Skeletal muscle cell (primary cell): ENCODE data around the gene PDHX.

Experiments used
- DNase-seq: peaks from one replicate; pipeline ENCODE4 v3.0.0-alpha.2; 2010; ENCODE audit warnings: low read depth
- H3K4me3 ChIP-seq: 2 replicates; pipeline ENCODE4 v1.5.1; 2011; ENCODE audit warnings: low read depth, mild to moderate bottlenecking, control low read depth, low read length, moderate library complexity

The PDHX gene

GRCh38 chr11:34941688-34942087, 25.3 kb downstream of the PDHX start:
- DNase-seq, result no peak
- H3K4me3 ChIP-seq, result no peak overlapping the region

DNA sequence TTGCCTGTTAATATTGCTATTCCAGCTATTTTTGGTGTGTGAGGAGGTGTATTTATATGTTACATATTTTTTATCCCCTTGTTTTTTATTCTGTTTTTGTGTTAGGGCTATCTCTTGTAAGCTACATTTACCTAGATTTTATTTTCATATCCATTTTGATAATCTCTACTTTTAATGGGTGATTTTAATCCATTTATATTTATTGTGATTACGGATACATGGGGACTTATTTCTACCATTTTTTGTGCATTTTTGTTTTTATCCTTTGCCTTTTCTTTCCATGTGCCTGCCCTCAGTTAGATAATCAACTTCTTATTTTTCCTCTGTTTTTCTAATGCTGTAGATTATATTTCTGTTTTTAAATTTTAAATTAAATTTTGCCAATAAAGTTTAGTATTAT, 28.3 kb downstream of the PDHX start:
- DNase-seq, result no peak

DNA sequence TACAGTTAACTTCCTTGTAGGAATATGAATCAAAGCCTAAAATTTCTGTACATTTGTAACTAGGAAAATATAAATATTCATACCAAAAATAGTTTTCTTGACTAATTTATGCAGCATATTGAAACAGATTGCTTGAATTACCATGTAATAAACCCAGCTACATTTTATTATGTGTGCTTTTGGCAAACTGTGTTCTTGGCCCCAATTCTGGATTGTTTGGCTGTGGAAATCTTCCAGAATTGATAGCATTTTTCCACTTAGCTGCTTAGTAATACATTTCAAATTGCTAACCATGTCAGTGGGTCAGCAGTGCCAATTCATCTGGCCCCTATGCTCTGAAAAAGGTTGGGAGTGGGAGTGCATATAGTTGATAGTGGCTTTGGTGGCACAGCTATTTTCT, 32.3 kb downstream of the PDHX start:
- DNase-seq, result no peak
- H3K4me3 ChIP-seq, result no peak overlapping the region

More for the DNA sequence above, 28.3 kb downstream of the PDHX start:
- no peak overlapping the region for H3K4me3 ChIP-seq

DNA sequence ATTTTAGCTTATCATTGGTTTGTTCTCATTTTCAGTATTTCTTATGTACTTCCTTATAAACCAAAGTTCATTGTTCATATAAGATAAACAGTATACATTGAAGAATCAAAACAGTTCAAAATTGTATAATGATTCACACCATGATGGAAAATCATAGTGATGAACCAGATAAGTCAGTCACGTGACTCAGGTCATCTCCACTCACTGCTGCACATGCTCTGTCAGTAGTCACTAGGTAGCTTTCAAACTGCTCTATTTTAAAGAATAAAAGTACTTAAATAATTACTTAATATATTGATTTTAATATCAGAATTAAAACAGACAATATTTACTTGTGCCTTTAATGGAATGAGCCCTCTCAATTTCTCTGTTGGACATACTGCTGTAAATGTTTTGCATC, 37.5 kb downstream of the PDHX start:
- no peak for DNase-seq

DNA sequence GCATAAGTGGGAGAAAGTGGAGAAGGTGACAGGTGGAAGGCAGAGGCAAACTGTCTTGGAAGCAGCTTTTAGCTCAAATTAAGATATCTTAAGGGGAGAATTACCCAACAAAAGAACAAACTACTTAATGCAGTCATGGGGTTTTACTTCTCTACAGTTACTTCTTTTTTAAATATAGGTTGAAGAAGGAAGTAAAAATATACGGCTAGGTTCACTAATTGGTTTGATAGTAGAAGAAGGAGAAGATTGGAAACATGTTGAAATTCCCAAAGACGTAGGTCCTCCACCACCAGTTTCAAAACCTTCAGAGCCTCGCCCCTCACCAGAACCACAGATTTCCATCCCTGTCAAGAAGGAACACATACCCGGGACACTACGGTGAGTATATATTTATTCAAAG, 40.8 kb downstream of the PDHX start:
- no peak for DNase-seq
- H3K4me3 ChIP-seq, result no peak overlapping the region

More for the DNA sequence above, 37.5 kb downstream of the PDHX start:
- no peak overlapping the region for H3K4me3 ChIP-seq

- DNase-seq, result no peak
- no peak overlapping the region for H3K4me3 ChIP-seq
Observed at GRCh38 chr11:34957606-34958005, 41.2 kb downstream of the PDHX start.

DNA sequence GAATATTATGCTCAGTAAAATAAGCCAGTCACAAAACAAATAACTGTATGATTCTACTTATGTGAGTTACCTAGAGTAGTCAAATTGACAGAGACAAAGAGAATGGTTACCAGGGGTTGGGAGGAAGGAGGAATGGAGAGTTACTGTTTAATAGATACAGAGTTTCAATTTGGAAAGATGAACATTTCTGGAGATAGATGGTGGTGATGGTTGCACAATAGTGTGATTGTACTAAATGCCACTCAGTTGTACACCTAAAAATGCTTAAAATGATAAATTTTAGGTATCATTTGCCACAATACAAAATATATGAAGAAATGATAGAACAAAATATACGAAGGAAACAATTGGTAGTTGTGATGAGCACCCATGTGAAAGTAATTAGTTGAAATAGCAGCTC, 43.4 kb downstream of the PDHX start:
- no peak for DNase-seq
- no peak overlapping the region for H3K4me3 ChIP-seq

DNA sequence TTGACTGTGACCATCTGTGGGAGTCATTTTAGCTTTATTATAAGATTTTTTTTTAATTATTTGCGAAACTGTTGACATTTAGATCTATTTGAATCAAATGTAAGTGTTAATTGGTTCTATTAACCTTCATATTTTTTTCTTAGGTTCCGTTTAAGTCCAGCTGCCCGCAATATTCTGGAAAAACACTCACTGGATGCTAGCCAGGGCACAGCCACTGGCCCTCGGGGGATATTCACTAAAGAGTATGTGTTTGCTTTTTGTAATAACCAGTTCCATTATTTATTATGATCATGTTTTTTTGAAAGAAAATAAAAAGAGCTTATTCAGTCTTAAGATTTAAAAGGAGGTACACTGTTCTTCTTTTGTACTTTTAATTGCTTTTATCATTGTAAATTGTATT, 43.9 kb downstream of the PDHX start:
- no peak for DNase-seq
- H3K4me3 ChIP-seq, result no peak overlapping the region

GRCh38 chr11:34962034-34962433, 45.6 kb downstream of the PDHX start:
- H3K4me3 ChIP-seq, result no peak overlapping the region
- no peak for DNase-seq

DNA sequence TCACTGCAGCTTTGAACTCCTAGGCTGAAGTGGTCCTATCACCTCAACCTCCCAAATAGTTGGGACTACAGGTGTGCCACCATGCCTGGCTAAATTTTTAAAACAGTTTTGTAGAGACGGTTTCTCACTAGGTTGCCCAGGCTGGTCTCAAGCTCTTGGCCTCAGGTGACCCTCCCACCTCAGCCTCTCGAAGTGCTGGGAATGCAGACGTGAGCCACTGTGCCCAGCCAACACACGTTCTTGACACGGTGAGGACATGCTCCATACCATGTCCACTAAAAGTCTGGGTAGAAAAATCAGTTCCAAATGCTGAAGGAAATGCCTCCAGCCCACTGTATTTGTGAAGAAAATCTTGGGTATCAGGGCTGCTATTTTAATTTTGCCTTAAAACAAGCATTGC, 46.9 kb downstream of the PDHX start:
- no peak overlapping the region for H3K4me3 ChIP-seq

GRCh38 chr11:34964610-34965331, 48.4 kb downstream of the PDHX start:
- H3K4me3 ChIP-seq, result no peak overlapping the region
- no peak for DNase-seq

More for the DNA sequence above, 46.9 kb downstream of the PDHX start:
- DNase-seq, result no peak

- DNase-seq, result no peak
- no peak overlapping the region for H3K4me3 ChIP-seq
Observed at GRCh38 chr11:34968862-34969261, 52.4 kb downstream of the PDHX start.

DNA sequence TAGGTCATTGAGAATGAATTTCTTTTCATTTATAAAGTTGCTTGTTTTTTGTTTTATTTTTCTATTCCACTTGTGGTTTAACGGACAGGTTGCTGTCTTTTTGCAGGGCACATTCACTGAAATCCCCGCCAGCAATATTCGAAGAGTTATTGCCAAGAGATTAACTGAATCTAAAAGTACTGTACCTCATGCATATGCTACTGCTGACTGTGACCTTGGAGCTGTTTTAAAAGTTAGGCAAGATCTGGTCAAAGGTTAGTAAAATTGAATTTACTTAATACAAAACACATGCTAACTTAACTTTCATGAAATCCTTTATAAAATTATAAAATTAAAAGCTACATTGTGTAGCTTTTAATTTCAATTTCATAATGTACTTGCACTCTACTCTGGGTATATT, 53.6 kb downstream of the PDHX start:
- no peak for DNase-seq
- no peak overlapping the region for H3K4me3 ChIP-seq

DNA sequence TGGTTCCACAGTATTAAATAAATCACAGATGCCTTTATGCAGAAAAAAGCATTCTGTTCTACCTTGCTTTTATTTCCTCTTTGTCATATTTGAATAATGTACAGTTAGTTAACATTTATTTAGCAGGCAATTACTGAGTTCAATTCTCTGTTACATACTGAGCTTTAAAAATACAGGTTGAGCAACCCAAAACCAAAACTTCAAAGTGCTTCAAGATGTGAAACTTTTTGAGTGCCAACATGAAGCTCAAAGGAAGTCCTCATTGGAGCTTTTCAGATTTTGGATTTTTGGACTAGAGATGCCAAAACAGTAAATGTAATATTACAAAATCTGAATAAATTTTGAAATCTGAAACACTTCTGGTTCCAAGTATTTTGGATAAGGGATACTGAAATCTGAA, 54.1 kb downstream of the PDHX start:
- H3K4me3 ChIP-seq, result no peak overlapping the region
- DNase-seq, result no peak

- DNase-seq, result no peak
- no peak overlapping the region for H3K4me3 ChIP-seq
Observed at GRCh38 chr11:34971928-34972327, 55.5 kb downstream of the PDHX start.

- no peak for DNase-seq
- H3K4me3 ChIP-seq, result no peak overlapping the region
Observed at GRCh38 chr11:34972366-34972765, 55.9 kb downstream of the PDHX start.

DNA sequence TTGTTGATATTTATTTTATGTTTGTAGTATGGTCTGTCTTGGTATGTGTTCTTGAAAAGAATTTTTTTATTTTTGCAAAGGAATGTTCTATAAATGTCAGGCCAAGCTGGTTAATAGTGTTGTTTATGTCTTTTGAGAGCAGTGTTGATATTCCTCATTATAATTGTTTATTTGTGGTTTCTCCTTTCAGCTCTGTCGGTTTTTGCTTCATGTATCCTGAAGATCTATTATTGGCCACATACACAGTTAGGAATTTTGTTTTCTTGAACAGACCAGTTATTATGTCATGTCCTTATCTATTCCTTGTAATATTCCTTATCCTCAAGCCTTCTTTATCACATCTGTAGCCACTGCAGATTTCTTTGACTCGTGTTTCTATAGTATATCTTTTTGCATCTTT, 56.5 kb downstream of the PDHX start:
- DNase-seq, result no peak

DNA sequence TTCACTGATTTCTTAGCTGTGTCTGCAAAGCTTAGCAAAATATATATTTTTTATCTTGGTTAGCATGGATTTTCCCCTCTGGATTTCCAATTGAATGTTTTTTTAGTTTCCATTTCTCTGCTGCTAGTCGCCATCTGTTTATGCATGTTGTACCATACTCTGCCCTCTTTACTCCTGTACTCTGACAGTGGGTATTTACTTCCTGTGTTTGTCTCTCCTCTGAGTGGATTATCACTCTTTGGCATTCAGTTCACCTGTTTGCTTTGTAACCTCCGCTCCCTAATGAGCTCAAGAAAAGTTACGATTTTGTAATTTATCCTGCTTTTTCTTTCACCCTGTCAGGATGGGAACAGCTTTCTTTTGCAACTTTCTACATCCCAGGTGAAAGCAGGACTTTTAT, 59.1 kb downstream of the PDHX start:
- H3K4me3 ChIP-seq, result no peak overlapping the region
- DNase-seq, result no peak

More for the DNA sequence above, 56.5 kb downstream of the PDHX start:
- no peak overlapping the region for H3K4me3 ChIP-seq

- H3K4me3 ChIP-seq, result no peak overlapping the region
- no peak for DNase-seq
Observed at GRCh38 chr11:34976496-34977088, 60.2 kb downstream of the PDHX start.

DNA sequence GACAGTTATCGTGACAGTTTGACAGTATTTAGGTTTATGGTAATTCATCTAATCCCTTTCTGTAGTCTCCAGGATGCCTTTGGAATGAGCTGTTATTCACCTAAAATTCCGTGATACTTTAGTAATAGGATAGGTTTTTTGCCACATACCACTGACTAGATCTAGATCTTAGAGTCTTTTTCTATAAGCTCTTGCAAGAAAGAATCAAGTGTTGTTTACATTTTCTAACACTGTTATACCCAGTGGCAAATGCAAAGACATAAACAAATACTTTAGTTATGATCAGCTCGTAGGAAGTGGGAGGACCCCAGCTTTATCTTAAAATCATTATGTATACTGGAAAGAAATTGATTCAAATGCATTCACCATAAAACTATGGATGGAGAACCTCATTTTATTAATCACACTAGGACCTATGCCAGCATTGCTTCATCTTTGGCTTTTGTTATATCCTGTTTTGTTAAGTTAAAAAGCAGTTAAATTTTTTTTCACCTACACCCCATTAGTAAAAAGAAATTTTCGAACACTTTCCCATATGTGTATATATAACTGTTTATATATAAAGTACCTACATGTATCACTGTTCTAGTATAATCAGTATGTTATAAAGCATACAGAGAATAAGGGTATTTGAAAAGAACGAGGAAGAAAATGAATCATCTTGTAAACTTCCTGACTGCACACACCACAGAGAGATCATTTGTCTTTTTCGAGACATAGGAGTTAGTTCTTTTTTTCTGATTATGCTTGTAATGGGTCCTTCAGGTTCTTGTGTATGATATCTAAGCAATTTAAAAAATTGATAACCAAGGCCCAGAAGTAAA, 60.9 kb downstream of the PDHX start:
- no peak for DNase-seq
- H3K4me3 ChIP-seq, result no peak overlapping the region
